Ishikawa (cell line): Measurements from ENCODE around the gene TMCC1.

Experiments used
- CEBPB ChIP-seq: IDR thresholded peaks from 2 replicates; pipeline ENCODE4 v1.6.1; 2012
- CREB1 ChIP-seq: IDR thresholded peaks from 2 replicates; pipeline ENCODE4 v1.6.1; 2012; ENCODE audit warnings: low read depth
- EGR1 ChIP-seq: IDR thresholded peaks from 2 replicates; pipeline ENCODE4 v1.6.1; 2012
- EP300 ChIP-seq: IDR thresholded peaks from 2 replicates; pipeline ENCODE4 v1.6.1; 2012; ENCODE audit warnings: borderline replicate concordance
- FOXM1 ChIP-seq: IDR thresholded peaks from 2 replicates; pipeline ENCODE4 v1.6.1; 2012; ENCODE audit warnings: low read depth, borderline replicate concordance
- MAX ChIP-seq: IDR thresholded peaks from 2 replicates; pipeline ENCODE4 v1.6.1; 2012
- NFIC ChIP-seq: IDR thresholded peaks from 2 replicates; pipeline ENCODE4 v1.6.1; 2012
- RAD21 ChIP-seq: IDR thresholded peaks from 2 replicates; pipeline ENCODE4 v1.6.1; 2012; ENCODE audit warnings: low read depth
- REST ChIP-seq: IDR thresholded peaks from 2 replicates; pipeline ENCODE4 v1.6.1; 2012; ENCODE audit warnings: low read depth, mild to moderate bottlenecking
- TAF1 ChIP-seq: IDR thresholded peaks from 2 replicates; pipeline ENCODE4 v1.6.1; 2012; ENCODE audit warnings: low read depth, mild to moderate bottlenecking
- TCF12 ChIP-seq: IDR thresholded peaks from 2 replicates; pipeline ENCODE4 v1.6.1; 2012; ENCODE audit warnings: low read depth
- TEAD4 ChIP-seq: IDR thresholded peaks from 2 replicates; pipeline ENCODE4 v1.6.1; 2012
- YY1 ChIP-seq: IDR thresholded peaks from 2 replicates; pipeline ENCODE4 v1.6.1; 2012; ENCODE audit warnings: low read depth
- ZBTB7A ChIP-seq: IDR thresholded peaks from 2 replicates; pipeline ENCODE4 v1.6.1; 2012; ENCODE audit warnings: low read depth
- TF ChIP-seq, protein P1 (sequence below): IDR thresholded peaks from 2 replicates; pipeline ENCODE4 v1.6.1; 2012

Gene TMCC1

DNA sequence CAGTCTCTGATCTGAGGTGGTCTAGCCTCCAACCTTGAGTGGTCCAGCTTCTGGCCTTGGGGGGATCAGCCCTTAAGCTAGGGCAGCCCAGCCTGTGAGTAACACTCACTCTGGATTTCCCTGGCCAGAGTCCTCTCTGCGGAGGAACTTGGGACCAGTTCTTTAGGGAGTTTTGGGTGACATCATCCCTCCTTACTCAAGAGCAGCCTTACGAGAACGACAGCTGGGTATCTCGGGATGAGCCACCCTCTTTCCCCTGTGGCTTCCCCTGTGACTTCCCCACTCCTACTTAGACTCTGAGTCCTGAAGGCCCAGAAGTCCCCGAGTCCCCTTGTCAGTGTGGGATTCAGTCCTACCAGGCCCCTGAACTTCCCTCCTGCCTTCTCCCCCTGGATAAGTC lies 276.8 kb downstream of the TMCC1 start:
- TF ChIP-seq FOXM1 = no peak
- no peak for TF ChIP-seq EGR1
- no peak for TF ChIP-seq EP300
- TF ChIP-seq TAF1 = no peak
- TF ChIP-seq CREB1 = no peak
- TF ChIP-seq CEBPB = no peak

GRCh38 chr3:129616291-129616690 lies 277.2 kb downstream of the TMCC1 start:
- no peak for TF ChIP-seq TEAD4

DNA sequence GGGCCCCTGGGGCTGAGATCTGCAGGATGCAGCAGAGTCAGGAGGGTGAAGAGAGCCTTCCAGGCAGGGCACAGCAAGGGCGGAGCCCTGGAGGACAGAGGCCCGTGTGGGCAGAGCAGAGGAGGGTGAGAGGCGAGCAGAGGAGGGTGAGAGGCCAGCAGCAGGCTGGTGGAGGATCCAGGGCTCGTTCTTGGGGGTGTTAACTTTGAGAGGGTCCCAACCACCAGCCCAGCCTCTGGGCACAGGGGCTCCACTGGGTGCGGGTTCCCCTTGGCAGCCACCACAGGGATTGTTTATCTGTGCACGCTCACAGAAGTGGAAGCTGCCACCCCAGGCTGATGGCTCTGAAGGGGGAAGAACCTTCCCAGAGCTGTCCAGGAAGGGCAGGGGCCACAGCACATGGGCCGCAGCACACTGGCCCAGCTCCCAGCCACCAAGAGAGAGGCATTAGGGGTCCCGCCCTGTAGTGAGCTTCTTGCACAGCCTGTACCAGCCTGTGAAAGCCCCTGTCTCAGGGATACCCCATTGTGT lies 277.7 kb downstream of the TMCC1 start:
- TF ChIP-seq TCF12 (no peak), EP300 (no peak), CEBPB (no peak), RAD21 (no peak), EGR1 (no peak), FOXM1 (no peak)

DNA sequence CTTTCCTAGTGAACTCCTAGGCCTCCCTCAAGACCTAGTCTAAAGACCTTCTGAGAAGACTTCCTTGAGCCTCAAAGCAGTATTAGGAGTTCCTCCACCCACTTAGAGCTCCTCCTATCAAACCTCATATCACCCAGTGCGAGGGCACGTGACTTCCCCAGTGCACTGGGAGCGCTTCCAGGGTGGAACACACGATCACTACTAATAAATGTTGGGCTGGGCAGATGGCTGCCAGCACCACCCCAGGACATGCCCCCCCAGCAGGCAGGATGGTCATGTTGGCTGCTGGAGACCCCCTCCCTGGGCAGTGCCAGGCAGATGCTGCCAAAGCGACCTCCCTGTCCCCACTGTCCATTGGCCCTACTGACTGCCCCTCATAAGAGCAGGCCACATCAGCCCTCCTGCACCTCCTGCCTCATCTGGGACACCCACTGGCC lies 278.6 kb downstream of the TMCC1 start:
- TF ChIP-seq RAD21 (no peak), EGR1 (no peak), TAF1 (no peak), REST (no peak), TEAD4 (no peak), FOXM1 (no peak)
- TF ChIP-seq, protein P1, sequence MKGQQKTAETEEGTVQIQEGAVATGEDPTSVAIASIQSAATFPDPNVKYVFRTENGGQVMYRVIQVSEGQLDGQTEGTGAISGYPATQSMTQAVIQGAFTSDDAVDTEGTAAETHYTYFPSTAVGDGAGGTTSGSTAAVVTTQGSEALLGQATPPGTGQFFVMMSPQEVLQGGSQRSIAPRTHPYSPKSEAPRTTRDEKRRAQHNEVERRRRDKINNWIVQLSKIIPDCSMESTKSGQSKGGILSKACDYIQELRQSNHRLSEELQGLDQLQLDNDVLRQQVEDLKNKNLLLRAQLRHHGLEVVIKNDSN = peak; percentile 71

DNA sequence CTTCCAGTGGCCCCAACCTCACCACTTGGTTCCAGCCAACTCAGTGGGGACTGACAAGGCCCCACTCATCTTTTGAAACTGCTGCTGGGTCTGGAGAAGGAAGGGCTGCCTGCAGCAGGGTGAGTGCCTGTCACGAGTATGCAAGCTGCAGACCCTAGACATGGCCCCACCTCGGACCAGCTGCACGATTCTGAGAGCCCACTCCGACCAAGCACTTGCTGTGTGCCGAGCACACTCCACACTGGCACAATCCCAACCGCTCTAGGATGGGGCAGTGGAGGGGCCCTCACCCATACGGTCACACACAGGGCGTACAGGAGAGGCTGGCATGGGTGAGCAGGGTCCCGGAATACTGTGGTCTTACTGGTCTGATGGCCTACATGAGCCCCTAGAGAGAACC lies 279.1 kb downstream of the TMCC1 start:
- TF ChIP-seq CREB1 (no peak), TAF1 (no peak), TEAD4 (no peak), FOXM1 (no peak), ZBTB7A (no peak), TCF12 (no peak), REST (no peak), NFIC (no peak), YY1 (no peak), CEBPB (no peak), EGR1 (no peak), EP300 (no peak), MAX (no peak), RAD21 (no peak)
- TF ChIP-seq, protein P1 = no peak

- TF ChIP-seq ZBTB7A (no peak), TAF1 (no peak), REST (no peak), RAD21 (no peak), MAX (no peak)
These were observed 280.2 kb downstream of the TMCC1 start for GRCh38 chr3:129613367-129613740.
